NCI-H1930 (cell line): Measurements from ENCODE around the gene PDE1C.

ENCODE experiments used
- DNase-seq, 2 experiments: peaks; one replicate each; lab custom pipeline; 2025; lab: John Stamatoyannopoulos, UW

The PDE1C gene

DNA sequence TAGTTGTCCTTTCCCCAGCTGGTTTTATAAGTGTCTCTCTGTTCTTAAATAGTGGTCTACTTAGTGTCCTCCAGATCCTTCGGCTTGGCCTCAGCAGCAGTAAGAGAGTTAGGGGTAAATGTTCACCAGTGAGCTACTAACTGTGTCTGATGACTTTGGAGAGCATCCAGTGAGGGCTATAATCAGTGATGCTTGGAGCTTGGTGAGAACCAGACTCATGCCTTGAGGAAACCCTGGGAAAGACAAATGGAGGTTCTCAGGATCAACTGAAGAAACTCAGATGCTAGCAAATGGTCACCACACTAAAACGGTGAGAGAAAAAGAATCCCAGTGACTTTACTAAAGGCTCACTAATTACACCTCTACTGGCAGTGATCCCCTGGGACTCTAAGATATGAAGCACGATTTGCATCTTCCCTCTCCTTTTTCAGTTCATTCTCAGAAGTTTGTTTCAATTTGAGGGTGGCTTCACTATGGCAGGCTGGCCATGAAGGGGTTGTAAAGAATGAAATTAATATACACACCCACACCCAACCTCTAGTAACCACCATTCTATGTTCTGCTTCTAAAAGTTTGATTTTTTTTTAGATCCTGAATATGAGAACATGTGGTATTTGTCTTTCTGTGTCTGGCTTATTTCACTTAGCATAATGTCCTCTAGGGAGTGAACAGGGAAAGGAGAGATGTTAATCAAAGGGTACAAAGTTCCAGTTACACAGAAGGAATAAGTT is 177.9 kb downstream of the PDE1C start:
- no peak for DNase-seq

- no peak for DNase-seq
Observed at GRCh38 chr7:31890766-31891165, 179.4 kb downstream of the PDE1C start.

GRCh38 chr7:31890198-31890597 is 180.0 kb downstream of the PDE1C start:
- no peak for DNase-seq

DNA sequence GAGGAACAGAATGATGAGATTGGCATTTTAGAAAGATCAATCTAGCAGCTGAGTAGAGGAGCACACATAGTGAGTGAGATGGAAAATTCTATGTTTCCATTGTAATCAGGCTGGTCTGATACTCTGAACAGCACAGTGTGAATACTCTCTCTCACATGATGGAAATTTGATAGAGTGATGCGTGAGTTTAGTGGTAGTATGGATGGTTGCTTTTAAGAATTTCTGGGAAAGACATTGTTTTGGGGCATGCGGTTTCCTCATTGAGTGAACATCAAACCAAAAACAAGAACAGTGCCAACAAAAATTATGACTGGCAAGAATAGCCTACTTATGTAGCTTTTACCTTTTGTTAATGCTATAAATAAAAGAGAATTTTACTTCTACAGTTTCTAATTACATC is 183.2 kb downstream of the PDE1C start:
- no peak for DNase-seq

DNA sequence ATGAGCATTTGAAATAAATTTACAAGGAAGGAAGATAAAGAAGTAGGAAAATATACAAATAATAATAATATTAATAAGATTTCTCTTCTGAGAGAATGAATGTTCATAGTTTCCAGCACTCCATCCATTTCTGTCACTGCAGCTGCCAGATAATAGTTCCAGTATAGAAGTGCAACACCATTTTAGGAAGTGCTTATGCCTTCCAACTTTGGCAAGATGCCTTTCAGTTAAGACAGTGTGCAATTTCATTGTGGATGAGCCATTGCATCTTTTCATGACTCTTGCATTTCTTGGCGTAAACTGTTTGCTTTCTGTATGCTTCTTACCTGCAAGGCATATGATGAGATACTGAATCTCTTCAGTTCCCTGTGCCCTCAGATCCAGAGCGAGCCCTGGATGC is 185.0 kb downstream of the PDE1C start:
- DNase-seq, result no peak

GRCh38 chr7:31883761-31884164 is 186.4 kb downstream of the PDE1C start:
- DNase-seq, result no peak

DNA sequence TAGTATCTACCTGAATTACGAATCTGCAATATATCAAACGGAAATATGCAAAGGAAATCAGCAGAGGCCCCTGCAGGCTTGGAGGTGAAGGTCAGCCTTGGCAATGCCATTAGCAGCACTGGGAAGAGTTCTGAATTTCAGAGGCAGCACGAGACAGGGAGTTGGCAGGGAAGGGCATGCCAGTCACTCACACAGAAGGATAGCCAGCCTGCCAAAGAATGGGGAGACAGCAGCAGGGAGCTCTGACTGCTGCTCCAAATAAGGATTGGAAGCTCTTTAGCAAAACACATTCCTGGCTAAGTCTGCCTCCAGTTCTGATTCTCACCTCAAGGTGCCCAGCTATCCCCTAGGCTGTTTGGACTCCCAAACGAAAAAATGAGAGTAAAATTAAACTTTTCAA is 188.0 kb downstream of the PDE1C start:
- no peak for DNase-seq

DNA sequence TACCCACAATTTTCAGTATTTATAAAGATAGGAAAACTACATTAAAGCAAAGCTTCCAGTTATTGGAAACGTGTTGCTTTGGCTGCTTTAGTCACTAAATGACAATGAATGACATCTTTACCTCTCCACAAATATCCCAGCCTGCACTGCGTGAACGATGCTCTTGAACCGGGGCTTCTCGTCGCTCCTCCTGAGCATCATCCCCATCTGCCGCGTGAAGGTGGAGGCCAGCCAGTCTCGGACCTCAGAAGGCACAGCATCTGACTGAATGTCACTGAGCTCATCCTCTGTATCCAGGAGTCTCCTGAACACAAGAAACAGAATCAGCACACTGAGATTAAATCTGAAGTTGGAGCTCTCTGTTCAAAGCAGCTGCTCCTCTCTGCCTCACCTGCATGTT is 191.3 kb downstream of the PDE1C start:
- no peak for DNase-seq

DNA sequence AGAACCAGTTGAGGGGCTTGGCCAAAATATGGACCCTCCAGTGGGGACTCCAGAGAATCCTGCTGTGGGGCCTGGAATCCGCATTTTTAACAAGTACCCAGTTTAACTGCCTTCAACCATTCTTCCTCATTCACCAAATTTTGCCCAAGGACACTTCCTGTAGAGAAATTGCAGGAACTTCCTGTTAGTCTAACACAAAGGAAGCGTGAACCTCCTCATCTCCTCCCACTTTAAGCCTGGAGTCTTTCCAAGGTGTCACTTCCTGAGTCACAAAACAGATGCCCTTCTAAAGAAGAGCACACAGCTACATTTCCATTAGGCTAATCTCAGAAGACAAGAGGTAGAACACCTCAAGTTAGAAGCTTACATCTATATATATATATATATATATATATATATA is 194.8 kb downstream of the PDE1C start:
- DNase-seq, result no peak

DNA sequence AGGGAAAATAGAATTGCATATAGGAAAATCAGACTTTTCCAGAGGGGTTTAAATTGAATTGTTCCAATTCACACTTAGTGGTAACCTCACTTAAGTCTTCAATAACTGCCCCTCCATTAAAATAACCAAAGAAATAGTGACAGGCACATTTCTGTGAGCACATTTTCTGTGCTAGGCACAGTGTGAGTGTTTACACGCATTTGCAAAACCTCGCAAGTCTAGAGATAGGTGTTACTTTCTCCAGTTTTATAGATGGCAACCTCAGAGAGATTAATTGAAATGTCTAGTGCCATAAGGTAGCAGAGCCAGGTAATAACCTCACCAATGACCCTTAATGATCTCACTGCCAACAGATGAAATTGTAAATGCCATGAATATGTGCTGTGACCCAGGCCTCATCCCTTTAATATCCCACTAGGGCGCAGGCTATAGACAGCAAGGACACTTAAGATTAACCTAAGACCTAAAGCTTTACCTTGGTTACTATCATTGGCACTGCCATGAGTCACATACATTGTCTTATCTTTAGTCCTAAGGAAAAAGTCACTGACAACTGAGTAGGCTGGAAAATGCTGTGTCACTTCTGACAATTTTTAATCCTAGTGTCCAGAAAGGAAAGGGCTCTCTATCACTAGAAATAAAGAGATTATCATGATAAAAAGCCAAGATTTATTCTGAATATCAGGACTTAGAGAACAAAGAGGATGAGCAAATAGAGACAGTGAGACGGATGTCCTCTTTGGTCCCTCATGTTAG is 195.4 kb downstream of the PDE1C start:
- DNase-seq, result no peak

DNA sequence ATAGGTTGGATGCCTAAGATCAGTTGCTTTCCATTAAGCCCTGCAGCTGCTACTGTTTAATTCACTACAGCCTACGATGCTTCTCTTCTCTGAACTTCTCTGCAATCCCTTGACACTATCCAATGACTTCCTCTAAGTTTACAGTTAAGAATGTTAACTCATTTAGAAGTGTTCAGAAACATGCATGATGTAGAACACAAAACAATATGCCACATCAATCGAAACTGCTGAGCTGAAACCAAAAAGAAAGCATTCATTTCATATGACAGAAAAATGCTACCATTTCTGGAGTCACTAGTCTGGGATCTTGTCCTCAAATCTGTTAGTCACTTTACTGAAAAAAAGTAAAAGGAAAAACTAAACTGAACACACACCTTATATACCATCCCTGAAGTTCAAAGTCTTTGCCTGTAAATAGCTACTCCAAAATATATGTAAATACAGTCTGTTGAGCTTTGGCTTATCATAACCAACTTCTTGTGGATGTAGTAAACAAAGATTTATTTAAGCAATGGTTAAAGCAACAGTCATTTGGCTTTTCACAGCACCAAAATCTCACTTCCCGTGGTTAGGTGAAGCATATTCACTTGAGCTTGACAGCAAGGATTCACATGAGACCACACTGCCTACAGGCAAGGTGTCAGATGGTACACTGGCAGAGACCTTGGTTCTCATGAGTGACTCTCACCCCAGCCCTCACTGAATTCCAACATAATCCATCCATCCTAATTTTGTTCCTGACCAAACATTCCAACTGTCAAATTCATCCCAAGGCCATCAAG is 196.2 kb downstream of the PDE1C start:
- DNase-seq, result no peak

GRCh38 chr7:31872545-31873370 is 197.4 kb downstream of the PDE1C start:
- no peak for DNase-seq

DNA sequence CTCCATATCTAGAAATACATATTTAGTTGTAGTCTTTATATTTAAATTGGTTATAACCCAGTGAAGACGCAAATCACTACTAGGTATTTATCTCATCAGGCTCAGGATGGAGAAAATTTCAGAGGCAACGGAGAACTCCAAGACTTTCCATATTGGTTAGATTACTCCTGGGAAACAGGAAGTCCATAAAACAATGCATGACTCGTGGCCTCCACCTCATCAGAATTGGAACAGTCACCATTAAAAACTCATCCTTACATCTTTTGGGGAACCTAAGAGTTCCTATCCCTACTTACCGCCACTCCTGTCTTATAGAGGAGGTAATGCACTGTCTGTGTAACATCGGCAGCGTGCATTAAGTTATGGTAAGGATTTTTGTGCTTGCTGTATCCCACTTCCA is 205.6 kb downstream of the PDE1C start:
- DNase-seq, result no peak

DNA sequence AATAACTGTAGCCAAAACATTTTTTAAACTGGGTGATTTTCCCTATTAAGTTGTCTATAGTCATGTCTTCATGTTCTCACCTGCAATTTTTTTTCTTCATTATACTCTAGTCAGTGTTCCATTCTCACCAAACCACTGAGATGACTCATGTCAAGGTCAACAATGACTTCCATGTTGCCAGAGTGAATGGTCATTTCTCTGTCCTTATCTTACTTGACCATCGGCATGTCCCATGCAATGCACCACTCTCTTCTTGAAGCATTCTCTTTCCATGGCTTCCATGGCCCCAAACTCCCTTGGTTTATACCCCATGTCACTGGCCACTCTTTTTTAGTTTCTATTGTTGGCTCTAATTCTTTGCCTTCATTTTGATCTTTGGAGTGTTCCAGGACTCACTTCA is 209.3 kb downstream of the PDE1C start:
- DNase-seq, result no peak

- DNase-seq, result no peak
Observed at GRCh38 chr7:31858055-31858454, 212.2 kb downstream of the PDE1C start.

DNA sequence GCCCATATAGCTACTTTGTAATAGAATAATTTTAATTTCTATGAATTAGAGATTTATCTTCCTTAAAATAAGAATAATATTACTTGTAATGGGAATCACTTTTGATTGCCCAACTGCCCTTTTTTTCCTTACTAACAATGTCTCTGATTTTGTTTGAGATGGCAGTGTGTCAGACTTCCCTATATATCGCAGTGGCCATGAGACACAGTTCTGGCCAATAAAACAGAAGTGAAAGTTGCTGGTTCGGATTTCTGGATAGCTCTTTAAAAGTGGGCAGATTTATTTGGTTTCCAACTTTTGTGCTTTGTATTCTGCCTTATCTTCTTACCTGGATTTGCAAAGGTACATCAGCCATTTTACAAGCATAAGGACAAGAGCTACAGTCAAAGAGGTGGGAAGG is 213.0 kb downstream of the PDE1C start:
- DNase-seq, result no peak

DNA sequence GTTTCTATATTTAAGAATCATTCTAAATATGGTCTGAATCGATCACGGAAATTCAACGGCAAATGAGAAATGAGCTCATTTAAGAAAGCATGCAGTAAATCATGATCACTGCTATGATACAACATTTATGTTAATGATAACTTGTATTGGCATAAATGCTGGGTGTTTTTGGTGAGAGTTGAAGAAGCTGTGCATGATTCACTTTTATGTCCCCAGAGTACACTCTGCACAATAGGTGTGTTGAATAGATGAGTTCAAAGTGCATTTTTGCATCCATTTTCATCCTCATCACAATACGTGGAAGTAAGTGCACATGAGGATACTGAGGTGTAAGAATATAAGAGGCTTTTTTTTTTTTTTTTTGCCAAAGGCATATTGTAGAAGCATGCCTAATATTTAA is 213.9 kb downstream of the PDE1C start:
- DNase-seq, result no peak

GRCh38 chr7:31855530-31855929 is 214.7 kb downstream of the PDE1C start:
- DNase-seq, result no peak

- DNase-seq, result no peak
Observed at GRCh38 chr7:31853380-31853779, 216.8 kb downstream of the PDE1C start.

- DNase-seq, result no peak
Observed at GRCh38 chr7:31852462-31852861, 217.7 kb downstream of the PDE1C start.

DNA sequence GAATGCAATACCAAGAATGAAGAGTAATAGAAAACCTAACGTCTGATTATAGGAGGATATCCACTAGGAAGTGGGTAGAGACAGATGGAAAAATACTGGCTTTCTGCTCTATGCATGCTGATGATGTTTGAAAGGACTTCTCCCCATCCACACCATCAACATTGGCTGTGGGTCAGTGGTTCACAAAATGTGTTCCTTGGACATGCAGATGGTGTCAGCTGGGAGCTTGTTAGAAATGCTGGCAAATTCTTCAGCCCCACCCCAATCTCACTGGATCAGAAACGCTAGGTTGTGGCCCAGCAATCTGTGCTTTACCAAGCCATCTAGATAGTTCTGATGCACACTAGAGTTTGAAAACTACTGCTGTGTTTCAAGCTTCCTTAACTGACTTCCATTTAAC is 219.1 kb downstream of the PDE1C start:
- no peak for DNase-seq

DNA sequence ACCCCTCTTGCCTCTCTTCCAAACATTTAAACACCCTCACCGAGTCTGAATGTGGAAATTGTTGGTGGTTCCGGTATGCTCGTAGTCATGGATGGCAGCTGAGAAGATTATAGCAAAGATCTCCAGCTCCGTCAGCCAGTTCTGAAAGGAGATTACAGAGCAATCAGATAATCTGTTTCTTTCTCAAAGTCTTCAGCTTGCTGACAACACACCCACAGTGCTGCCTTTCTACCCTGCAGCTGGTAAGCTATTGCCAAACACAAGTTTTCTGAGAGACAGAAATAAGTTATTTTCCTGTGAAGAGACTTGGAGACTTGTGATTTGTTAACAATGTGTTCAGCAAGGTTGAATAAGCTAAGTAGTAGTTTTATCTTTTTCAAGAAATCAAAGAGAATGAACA is 219.6 kb downstream of the PDE1C start:
- no peak for DNase-seq
